Measurements from ENCODE around the gene GABRG3.

Gene GABRG3

GRCh38 chr15:27481768-27482167 is 510.8 kb downstream of the GABRG3 start:
- no peak for DNase-seq

DNA sequence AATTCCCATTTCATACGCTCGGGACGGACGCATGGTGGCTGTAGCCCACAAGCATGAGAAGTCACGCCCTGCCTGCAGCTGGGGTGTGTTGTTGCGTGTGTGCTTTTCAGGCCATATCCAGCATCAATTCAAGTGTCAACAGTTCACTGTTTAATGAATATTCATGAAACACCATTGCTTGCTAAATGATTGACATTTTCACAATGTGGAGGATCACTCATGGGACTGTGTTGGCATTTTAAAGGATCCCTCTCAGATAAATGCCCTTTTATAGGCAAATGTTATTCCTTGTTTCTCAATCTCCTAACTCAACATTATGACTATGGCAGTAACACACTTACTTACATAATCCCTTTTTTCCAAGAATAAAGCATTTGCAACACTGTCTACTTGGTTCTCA is 511.3 kb downstream of the GABRG3 start:
- no peak for DNase-seq

DNA sequence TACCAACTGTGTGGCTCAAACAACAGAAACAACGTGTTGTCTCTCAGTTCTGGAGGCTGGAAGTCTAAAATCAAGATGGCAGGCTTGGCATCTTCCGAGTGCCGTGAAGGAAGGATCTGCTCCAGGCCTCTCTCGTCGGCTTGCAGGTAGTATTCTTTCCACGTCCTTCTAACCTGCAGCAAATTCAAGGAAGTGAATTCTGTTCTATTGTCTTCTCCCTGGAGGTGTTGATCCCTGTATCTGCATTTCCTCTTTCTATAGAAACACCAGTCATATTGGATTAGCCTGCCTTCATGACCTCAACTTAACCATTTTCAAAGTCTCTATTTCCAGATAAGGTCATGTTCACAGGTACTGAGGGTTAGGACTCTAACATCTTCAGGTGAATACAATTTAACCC is 512.1 kb downstream of the GABRG3 start:
- DNase-seq: no peak

GRCh38 chr15:27485265-27485664 is 514.3 kb downstream of the GABRG3 start:
- no peak for DNase-seq

DNA sequence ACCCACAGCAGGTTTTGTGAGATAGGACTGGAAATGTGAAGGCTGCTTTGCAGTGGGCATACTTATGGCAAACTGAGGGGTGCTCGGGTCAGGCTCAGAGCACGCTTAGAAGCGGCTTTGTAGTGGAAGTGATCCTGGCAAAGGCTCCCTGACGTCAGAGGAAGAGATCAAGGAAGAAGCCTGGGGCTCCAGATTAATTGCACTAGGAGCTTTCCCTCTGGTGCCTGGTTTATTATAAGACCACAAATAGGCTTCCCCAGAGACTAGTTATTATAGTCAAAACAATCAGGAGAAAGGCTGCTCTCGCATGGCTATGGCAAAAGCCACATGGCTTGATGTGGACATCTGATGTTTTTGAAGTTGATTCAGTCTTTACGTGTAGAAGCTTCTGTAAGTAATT is 515.1 kb downstream of the GABRG3 start:
- DNase-seq: no peak

GRCh38 chr15:27486683-27487647 is 516.0 kb downstream of the GABRG3 start:
- no peak for DNase-seq

DNA sequence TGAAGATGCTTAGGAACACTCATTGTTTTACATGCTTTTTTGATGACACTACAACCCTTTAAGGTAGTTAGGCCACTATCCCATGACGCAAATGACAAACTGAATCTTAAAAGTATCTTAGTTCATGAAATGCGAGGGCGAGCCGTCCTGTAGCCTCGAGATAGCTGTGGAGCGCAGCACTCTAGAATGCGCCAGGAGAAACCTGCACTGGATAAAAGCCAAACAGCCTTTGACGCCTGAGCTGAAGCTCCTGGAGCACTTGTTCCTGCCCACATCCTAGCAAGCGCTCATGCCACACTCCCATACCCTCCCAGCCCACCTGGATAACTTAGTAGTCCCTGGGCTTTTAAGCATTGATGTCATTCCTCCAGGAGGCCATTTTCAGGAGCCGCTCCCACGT is 516.9 kb downstream of the GABRG3 start:
- no peak for DNase-seq

DNA sequence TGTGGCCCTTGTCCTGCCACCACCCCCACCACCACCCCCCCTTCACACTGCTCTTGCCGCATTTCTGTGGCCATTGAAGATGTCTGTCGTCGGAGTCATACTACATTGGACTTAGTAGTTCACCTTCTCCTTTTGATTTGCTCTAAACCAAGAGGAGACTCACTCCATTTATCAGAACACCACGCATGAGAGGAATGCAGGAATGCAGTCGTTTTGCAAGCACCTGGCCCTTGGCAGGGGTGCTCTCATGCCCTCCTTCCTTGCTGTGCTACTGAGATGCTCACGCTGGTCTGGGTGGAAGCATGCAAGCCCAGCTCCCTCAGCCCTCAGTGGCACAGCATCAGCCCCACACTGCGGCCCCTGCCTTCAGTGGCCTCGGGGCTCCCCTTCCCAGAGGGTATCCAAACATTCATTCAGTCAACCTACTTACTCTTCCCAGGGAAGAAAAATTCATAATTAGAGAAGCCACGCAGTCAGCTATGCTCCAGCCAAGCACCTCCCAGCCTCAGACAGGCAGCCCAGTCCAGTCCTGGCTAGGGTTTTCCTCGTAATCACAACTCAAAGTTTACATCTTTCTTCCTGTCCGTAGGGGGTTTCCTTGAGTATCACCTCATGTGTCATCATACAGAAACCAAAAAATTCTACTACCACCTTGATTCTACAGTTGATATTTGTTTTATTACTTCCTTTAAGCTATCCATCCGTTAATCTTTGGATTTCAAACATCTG is 520.0 kb downstream of the GABRG3 start:
- DNase-seq: no peak

GRCh38 chr15:27491666-27492621 is 521.0 kb downstream of the GABRG3 start:
- DNase-seq: no peak

DNA sequence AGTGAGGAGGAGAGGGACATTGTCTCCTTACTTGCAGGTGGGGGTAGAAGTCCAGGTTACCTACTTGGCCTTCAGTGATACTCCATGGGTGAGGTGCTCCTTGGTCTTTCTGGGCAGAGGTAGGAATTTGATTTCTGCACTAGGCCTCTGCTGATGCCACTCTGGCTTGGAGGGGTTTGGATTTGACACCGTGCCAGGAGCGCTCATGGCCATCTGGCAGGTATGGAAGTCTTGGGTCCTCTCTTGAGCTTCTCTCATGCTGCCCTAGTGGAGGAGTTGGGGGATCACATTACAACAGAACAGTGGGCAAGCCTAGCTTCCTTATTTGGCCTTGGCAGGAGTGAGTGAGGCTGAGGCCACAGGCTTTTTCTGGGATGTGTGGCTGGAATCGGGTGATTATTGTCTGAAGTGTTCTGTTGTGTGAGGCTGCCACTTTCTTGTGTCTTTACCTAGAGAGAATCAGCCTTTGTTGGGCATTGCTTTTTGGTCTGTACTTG is 525.0 kb downstream of the GABRG3 start:
- DNase-seq: no peak

- DNase-seq: no peak
These were observed 527.7 kb downstream of the GABRG3 start for GRCh38 chr15:27498700-27499099.

- no peak for DNase-seq
These were observed 528.2 kb downstream of the GABRG3 start for GRCh38 chr15:27499191-27499590.

- DNase-seq: no peak
These were observed 528.7 kb downstream of the GABRG3 start for GRCh38 chr15:27499719-27500118.

DNA sequence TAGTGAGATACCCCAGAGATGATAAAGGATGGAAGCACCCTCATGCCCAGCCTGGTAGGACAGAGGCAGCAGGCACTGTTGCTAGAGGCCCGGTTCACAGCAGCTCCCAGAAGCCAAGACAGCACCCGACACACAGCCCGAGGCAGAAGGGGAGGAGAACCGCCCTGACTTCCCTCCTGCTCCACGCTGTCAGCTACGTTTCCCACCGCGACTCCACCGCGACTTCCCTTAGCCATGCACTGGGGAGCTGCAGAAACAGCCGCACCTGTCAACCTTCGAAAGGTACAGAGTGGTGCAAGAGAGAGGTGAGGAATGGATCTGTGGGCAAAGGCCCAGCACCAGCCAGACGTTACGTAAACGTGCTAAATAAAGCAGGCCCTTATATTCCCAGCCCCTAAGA is 529.2 kb downstream of the GABRG3 start:
- no peak for DNase-seq

DNA sequence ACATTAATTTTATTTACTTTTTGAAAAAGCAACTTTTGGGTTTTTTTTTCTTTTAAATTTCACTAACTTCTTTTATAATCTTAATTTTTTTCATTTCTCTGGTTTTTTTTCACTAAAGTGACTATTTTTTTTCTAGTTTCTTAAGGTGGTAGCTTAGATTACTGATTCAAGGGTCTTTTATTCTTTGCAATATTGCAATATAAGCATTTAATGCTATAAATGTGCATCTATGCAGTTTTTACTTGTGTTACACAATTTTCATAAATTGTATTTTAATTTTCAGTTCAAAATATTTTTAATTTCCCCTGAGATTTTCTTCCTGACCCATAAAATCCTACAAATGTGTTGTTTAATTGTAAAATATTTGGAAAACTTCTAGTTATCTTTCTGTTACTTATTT is 535.8 kb downstream of the GABRG3 start:
- no peak for DNase-seq

DNA sequence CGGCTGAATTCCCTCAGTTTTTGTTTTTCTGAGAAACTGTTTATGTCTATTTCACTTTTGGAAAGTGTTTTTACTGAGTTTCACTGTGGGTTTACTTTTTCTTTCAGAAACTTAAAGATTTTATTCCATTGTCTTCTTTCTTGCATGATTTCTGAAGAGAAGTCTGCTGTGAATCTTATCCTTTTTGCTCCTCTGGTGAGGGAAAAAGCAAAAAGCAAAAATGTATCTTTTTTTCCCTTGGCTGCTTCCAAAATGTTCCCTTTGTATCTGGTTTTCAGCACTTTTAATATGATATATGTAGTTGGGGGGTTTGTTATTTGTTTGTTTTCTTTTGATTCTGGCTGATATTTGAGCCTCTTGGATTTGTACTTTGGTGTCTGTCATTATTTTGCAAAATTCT is 538.0 kb downstream of the GABRG3 start:
- DNase-seq: no peak

DNA sequence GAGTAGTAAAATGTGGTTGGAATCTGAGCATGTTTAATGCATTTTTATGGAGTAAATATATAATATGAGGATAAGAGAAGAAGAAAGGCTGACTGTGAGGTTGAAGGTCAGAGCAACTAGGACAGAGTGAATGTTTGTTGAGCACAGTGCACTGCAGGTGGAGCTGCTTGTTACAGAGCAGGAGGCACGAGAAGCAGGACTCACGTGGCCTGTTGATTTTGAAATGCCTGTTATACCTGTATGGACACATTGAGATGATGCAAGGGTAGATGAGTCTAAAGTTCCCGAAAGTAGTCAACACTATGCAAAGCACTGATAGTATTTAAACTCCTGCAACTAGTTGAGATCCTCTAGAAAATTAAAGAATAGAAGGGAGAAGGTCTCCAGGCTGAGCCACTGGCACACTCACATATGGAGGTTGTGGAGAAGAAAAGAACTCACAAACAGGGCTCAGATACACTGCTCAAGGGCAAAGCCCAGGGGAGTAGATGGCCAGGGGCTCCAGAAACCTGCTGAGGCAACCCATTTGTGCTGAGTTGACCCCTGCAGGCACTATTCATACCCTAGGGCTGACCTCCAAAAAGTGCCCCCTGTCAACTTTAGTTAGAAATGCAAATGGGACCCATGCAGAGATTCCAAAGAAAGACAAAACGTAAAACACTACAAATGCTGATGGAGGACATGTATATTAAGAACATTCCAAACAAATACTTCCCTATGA is 541.5 kb downstream of the GABRG3 start:
- no peak for DNase-seq

DNA sequence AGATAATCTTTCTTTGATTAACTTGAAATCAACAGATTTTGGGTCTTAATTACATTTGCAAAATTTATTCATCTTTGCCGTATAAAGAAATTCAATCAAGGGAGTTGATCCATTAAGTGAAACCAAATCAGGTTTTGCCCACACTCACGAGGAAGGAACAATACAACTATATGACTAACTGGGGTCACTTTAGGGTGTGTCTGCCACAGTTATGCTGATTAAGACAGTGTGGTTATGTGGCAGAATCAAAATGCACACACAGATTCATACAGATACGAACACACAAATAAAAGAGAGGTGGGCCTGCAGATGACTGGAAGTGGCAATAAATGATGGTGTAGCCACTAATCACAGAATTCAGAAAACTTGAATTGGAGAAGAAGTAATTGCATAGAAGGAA is 543.5 kb downstream of the GABRG3 start:
- DNase-seq: no peak

GRCh38 chr15:27527490-27528067 is 556.6 kb downstream of the GABRG3 start:
- DNase-seq: no peak

DNA sequence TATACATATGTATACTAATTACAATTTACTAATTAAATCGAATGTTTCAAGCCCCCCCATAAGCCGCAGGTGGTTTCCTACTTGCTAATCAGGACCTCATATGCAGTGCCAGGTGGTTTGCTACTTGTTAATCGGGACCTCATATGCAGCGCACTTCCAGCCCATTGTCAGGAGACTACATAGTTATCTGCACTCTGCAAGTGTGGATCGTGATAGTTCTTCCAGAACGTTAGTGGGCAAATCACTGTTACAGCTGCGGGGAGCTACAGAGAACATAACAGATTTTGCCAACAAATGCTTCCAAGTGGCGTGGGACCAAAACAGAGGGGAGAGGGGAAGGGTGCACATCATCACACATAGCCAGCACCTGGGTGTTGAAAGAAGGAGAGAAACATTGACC is 558.4 kb downstream of the GABRG3 start:
- DNase-seq: no peak

DNA sequence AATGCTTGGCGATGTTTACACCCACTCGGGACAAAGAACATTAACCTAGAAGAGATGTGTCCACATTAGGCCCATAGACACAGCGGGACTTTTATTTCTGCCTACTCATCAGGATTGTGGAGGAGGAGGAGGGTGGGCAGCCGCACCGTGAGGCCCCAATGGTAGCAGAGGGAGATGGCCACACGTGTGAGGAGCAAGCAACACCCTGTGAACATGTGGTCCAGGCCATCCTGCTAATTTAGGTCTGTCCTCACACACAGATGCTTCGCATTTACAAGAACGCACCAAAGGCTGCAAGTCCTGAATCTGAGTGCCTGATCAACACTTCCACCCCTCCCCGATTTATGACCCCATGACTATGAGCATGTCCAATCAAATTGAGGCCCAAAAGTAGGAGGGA is 560.0 kb downstream of the GABRG3 start:
- no peak for DNase-seq

DNA sequence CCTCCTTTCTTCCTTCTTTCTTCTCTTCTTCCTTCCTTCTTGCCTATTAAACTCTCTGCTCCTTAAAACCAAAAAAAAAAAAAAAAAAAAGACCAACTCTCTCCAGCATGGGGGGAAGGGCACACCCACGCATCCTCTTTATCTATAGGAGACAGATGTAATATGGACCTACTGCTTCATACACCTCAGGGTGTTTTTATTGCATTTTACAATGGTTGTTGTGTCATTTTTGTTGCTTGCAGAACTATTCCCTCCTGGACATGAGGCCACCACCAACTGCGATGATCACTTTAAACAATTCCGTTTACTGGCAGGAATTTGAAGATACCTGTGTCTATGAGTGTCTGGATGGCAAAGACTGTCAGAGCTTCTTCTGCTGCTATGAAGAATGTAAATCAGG is 561.4 kb downstream of the GABRG3 start:
- no peak for DNase-seq

Data from activated T-cell treated with anti-CD3 and anti-CD28 coated beads for 4 hours (primary cell).